Lower lobe of right lung (tissue), 2 donors: ENCODE data around the gene CCDC38. TPM values are rescaled to one million over a fixed set of nuclear protein-coding genes. Genes with fewer than 3 reads are reported as not detected.

Experiments used
- ATAC-seq, 2 donors: fragments of 200-7000 bp; cut with Tn5 transposase; one replicate each; pipeline ENCODE4 v1.9.1; 2020 to 2022; ENCODE audit warnings: mild to moderate bottlenecking in 2 of 2, moderate library complexity in 2 of 2
- DNase-seq: peaks from one replicate; pipeline ENCODE4 v3.0.0-alpha.2; 2020
- H3K27ac ChIP-seq: fragments of 200-600 bp; one replicate; pipeline ENCODE4 v1.8.0; 2022
- H3K27me3 ChIP-seq: fragments of 200-600 bp; one replicate; pipeline ENCODE4 v1.8.0; 2022; ENCODE audit warnings: low read depth
- H3K36me3 ChIP-seq: fragments of 200-600 bp; one replicate; pipeline ENCODE4 v1.8.0; 2022; ENCODE audit warnings: mild to moderate bottlenecking
- H3K4me1 ChIP-seq: fragments of 200-600 bp; one replicate; pipeline ENCODE4 v1.8.0; 2022
- H3K4me3 ChIP-seq: fragments of 200-600 bp; one replicate; pipeline ENCODE4 v1.8.0; 2022; ENCODE audit warnings: mild to moderate bottlenecking
- H3K9me3 ChIP-seq: fragments of 200-600 bp; one replicate; pipeline ENCODE4 v1.8.0; 2022
- CTCF ChIP-seq: fragments of 200-600 bp; IDR thresholded peaks from one replicate; pipeline ENCODE4 v1.8.0; 2022; ENCODE audit warnings: antibody characterized with exemption, mild to moderate bottlenecking
- intact Hi-C: fragments of 100-400 bp; cut with DNase I; formaldehyde crosslinking; loops from one replicate; pipeline ENCODE4 v1.11.0; 2022
- total RNA-seq: library from RNA; stranded (reverse); fragmentation: NEBNext Ultra II Directional; extraction: Animal tissue kit (Norgen Biotek cat#: 25700); gene quantifications from one replicate; pipeline ENCODE4 v1.2.1, GENCODE V29; 2021
- donor health status: DM: no; HTN: yes; CAD: no; lungs with severe emphysema.

The CCDC38 gene
- total RNA-seq, 1 donor from 2014 or later: 0.24 TPM

- Histone ChIP-seq H3K4me1 (no peaks in the 10 kb centered on the region), H3K36me3 (no peaks in the 10 kb centered on the region), H3K4me3 (no peak overlapping the region), H3K27ac (no peak overlapping the region), H3K9me3 (no peaks in the 10 kb centered on the region), H3K27me3 (no peaks in the 10 kb centered on the region)
- DNase-seq (no peak), ATAC-seq (no peak)
- TF ChIP-seq CTCF: no peak
- intact Hi-C loops: no loop called here
Observed at GRCh38 chr12:95986635-95987570, 44.5 kb upstream of the CCDC38 start.

- H3K36me3 ChIP-seq: no peaks in the 10 kb centered on the region
Observed at GRCh38 chr12:95984682-95985081, 42.3 kb upstream of the CCDC38 start.

DNA sequence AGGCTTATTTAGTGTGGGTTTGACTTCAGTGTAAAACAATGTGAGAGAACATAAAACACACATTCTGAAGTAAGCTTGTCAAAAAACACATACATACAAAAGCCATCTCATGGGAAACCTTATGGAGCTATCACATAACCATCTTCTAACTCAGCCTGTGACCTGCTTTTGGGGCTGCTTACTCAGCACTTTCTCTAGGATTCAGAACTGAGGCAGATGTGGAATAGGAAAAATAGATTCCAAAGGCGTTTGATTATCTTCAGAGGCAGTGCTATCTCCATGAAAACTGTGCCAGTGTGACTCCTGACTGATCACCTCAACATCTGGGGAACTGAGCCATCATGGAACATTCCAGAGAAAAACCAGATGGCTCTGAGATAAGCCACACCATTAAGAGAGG lies 40.2 kb upstream of the CCDC38 start:
- H3K4me1 ChIP-seq: no peaks in the 10 kb centered on the region
- no peaks in the 10 kb centered on the region for H3K9me3 ChIP-seq
- intact Hi-C loops: no loop called here
- no peak for TF ChIP-seq CTCF
- no peak for DNase-seq
- no peak overlapping the region for H3K4me3 ChIP-seq
- no peak for ATAC-seq
- no peak overlapping the region for H3K27ac ChIP-seq
- H3K36me3 ChIP-seq: no peaks in the 10 kb centered on the region
- H3K27me3 ChIP-seq: no peaks in the 10 kb centered on the region

More at GRCh38 chr12:95984682-95985081, 42.3 kb upstream of the CCDC38 start:
- no peak for TF ChIP-seq CTCF
- Histone ChIP-seq H3K9me3 (no peaks in the 10 kb centered on the region), H3K4me3 (no peak overlapping the region), H3K4me1 (no peaks in the 10 kb centered on the region), H3K27ac (no peak overlapping the region), H3K27me3 (no peaks in the 10 kb centered on the region)
- no peak for DNase-seq
- ATAC-seq: no peak
- intact Hi-C loops: no loop called here

- no peaks in the 10 kb centered on the region for H3K4me1 ChIP-seq
- no peaks in the 10 kb centered on the region for H3K27me3 ChIP-seq
- H3K4me3 ChIP-seq: no peak overlapping the region
- intact Hi-C loops: no loop called here
- no peak for TF ChIP-seq CTCF
- DNase-seq: no peak
- H3K36me3 ChIP-seq: no peaks in the 10 kb centered on the region
- H3K27ac ChIP-seq: no peak overlapping the region
- ATAC-seq: no peak
- H3K9me3 ChIP-seq: no peaks in the 10 kb centered on the region
Observed at GRCh38 chr12:95980437-95980836, 38.0 kb upstream of the CCDC38 start.

DNA sequence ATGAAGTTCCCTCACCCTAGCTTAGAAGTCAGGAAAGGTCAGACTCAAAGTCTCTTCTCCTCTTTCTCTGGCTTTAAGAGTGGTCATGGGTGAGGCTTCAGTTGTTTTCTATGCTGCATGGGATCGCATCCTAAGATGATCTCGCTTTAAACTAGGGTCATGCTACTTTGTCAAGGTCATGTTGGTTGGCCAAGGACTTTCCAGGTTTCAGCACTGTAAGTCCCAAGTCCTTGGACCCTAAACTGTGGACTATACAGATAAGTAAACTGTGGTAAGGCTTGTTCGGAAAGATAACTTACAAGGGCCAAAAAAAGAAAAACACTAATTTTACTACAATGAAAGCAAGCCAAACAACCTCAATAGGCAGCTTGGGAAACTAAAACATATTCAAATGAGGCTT lies 36.4 kb upstream of the CCDC38 start:
- no peak overlapping the region for H3K4me3 ChIP-seq
- no peak for DNase-seq
- ATAC-seq: no peak
- no peaks in the 10 kb centered on the region for H3K4me1 ChIP-seq
- no peak overlapping the region for H3K27ac ChIP-seq
- H3K36me3 ChIP-seq: no peaks in the 10 kb centered on the region
- no peaks in the 10 kb centered on the region for H3K9me3 ChIP-seq
- no peaks in the 10 kb centered on the region for H3K27me3 ChIP-seq
- no peak for TF ChIP-seq CTCF
- intact Hi-C loops: no loop called here
